ENCODE measurements around the gene SLC4A4.

DNA sequence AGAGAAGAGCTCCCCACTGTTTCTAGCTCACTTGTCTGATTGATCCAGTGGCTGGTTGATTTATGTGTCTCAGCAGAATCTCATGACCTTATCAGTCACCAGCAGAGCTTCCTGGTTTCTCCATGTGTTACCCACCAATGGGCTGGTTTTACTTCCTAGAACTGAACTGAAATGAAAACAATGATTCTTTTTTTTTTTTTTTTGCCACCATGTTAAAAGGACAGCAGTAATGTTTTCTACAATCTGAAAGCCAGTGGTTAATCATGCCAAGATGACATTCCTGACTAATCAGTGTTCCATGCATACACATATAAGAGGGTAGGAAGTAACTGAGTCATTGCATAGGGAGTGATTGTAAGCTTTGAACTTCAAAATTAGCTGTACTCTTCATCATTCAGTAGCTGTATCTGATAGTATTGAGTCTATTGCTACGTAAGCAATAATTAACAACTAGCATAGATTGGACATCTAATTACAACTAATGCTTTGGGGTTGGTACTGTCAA lies 67.7 kb downstream of the SLC4A4 start:
- no peak for TF ChIP-seq POLR2A (IDR thresholded peaks at IDR 0.05; ENCODE audit: extremely low read depth, insufficient read length)
- TF ChIP-seq, protein P1, sequence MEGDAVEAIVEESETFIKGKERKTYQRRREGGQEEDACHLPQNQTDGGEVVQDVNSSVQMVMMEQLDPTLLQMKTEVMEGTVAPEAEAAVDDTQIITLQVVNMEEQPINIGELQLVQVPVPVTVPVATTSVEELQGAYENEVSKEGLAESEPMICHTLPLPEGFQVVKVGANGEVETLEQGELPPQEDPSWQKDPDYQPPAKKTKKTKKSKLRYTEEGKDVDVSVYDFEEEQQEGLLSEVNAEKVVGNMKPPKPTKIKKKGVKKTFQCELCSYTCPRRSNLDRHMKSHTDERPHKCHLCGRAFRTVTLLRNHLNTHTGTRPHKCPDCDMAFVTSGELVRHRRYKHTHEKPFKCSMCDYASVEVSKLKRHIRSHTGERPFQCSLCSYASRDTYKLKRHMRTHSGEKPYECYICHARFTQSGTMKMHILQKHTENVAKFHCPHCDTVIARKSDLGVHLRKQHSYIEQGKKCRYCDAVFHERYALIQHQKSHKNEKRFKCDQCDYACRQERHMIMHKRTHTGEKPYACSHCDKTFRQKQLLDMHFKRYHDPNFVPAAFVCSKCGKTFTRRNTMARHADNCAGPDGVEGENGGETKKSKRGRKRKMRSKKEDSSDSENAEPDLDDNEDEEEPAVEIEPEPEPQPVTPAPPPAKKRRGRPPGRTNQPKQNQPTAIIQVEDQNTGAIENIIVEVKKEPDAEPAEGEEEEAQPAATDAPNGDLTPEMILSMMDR (IDR thresholded peaks at IDR 0.05; ENCODE audit: low read depth, low read length): no peak
- TF ChIP-seq, protein P2, sequence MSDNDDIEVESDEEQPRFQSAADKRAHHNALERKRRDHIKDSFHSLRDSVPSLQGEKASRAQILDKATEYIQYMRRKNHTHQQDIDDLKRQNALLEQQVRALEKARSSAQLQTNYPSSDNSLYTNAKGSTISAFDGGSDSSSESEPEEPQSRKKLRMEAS (IDR thresholded peaks at IDR 0.05; ENCODE audit: low read depth, low read length): no peak
